GM21723 (cell line): ENCODE measurements around the gene AFF4.
"Not testable (repeated sequence)": the region's sequence is repeated elsewhere in the genome, so short reads cannot be mapped to it uniquely, and the experiment has no call there.

Experiments used
- ATAC-seq: cut with Tn5 transposase; IDR thresholded peaks from one replicate; pipeline ENCODE4 v1.9.1; 2021; ENCODE audit warnings: mild to moderate bottlenecking, moderate library complexity; ENCODE audit not compliant: unreplicated experiment

AFF4 gene

DNA sequence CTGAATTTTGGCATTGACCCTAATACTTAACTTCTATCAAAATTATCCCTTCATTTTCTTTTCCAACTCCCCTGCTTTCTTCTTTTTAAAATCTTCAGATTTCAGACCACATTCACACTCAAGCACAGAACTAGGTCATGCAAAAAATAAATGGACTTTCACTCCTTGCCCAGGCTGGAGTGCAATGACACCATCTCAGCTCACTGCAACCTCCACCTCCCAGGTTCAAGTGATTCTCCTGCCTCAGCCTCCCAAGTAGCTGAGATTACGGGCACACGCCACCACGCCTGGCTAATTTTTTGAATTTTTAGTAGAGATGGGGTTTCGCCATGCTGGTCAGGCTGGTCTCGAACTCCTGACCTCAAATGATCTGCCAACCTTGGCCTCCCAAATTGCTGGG lies 108.4 kb downstream of the AFF4 start:
- not testable (repeated sequence) for ATAC-seq

DNA sequence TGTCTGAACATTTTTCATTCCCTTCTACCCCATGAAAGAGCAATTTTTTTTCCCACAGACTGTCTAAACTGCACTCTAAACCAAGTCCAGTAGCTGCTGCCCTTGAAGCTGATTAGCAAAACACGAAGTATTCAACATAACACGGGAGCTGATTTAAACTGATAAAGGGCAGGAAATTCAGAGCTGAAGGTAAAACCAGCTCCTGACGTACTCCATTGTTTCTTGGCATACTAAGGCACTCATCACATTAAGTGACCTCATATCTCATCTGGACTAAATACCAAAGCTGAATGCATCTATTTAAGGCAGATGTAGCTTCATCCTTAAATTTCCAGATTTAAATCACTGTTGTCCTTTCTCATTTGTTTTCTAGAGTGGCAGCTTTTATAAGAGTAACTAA lies 109.1 kb downstream of the AFF4 start:
- ATAC-seq, result no peak

DNA sequence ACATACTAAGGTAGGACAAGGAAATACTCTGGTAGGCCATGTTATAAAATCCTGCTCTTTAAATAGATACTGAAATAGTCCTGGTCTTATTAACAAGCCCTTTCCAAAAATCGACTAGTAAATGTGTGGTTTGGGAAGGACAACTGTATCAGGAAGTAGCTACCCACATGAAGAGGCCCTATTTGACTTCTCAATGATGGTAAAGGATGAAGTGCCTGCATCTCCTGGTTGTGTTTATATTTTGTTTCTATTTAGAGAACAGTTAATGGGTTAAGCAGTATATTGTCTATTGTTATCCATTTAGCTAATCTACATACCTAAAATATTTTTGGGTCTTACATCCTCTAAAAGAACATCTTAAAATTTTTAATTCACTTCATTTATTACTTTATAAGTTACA lies 109.6 kb downstream of the AFF4 start:
- ATAC-seq, result no peak

DNA sequence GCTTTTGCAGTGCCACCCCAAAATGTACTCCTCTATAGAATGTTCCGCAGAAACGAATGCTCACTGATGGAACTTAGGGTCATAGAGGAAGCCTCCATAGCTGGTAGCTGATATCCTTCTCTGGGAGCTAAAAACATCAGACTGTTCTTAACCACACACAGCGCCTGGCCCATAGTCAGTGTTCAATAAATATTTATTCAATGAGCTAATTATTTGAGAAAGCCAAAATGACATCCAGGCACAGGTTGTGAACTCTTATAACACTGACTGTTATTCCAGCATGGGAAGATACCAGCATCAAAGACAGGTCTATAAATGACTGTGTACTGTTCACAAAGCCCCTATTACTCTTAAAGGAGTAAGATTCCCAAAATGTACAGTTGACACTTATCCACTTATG lies 110.1 kb downstream of the AFF4 start:
- ATAC-seq, result no peak

DNA sequence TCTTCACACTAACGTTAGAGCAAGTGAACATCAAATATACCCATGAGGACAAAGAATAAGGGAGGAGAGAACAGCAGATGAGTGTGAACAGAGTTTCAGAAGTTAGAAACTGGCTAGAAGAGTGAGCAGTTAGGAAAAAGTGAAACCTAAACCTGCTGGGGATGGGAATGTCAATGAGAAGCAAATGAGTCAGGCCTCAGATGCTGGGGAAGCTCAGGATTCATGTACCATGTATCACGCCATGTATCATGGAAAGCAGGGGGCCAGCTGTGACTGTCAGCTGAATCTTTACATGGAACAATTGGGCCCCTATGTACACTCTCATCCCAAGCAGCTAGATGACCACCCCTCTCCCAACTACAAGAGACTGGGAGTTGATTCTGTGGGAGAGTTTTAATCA lies 113.4 kb downstream of the AFF4 start:
- no peak for ATAC-seq

DNA sequence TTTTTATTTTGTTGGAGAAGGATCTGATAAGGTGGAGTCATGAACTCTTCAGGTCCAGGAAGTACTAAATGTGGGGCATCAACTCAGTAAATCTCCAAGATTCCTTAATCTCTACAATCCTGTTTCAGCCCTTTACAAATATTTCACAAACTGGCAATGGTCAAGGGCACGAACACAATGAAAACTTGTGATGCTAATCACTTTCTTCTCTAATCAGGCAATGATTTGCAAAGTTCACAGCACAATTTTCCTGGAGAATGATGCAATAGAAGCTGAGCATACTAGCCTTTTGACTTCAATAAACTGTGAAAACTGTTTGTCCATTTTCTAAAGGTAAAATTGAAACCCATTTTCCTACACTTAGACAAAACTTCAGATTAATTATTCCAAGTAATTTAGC lies 114.1 kb downstream of the AFF4 start:
- ATAC-seq, result no peak

DNA sequence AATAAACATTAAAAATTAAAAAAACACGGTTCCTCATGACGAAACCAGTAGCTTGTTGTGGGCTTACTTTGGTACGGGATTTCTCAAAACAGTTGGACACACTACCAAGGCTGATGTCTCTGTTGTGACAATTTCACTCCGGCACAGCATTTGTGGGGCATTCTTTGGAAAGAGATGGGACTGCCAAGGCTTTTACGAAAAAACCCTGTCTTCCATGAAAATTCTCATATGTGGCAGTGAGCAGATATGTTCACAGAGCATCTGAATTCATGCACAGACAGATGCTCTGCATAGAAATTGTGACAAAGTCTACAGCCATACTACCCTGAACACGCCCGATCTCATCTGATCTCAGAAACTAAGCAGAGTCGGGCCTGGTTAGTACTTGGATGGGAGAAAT lies 115.2 kb downstream of the AFF4 start:
- no peak for ATAC-seq

DNA sequence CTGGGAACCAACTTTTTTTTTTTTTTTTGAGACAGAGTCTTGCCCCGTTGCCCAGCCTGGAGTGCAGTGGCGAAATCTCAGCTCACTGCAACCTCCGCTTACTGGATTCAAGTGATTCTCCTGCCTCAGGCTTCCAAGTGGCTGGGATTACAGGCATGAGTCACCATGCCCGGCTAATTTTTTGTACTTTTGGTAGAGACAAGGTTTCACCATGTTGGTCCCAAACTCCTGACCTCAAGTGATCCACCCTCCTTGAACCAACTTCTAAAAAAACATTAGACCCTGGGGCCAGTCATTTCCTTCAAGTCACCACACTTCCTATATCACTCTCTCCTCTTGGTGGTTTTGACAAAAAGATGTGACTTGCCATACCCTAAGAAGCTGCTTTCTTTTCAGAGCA lies 122.1 kb downstream of the AFF4 start:
- ATAC-seq, result no peak

DNA sequence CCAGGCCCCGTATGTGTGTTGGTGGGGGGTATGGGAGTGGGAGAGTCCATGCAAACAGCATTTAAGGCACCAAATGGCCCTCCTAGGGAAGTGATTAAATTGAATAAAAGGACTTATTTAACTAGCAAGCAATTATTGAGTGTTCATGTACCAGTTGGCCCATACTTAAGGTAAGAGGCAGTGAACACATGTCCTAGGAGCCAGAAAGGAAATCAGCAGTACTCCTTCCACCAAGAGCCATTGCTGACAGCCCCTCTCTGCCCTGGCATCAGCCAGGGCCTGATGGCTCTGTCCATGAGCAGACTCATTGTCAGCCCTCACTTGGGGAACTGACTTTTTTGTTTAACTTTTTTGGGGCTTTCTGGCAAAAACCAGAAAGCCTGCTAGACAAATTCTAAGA lies 122.5 kb downstream of the AFF4 start:
- ATAC-seq, result no peak

DNA sequence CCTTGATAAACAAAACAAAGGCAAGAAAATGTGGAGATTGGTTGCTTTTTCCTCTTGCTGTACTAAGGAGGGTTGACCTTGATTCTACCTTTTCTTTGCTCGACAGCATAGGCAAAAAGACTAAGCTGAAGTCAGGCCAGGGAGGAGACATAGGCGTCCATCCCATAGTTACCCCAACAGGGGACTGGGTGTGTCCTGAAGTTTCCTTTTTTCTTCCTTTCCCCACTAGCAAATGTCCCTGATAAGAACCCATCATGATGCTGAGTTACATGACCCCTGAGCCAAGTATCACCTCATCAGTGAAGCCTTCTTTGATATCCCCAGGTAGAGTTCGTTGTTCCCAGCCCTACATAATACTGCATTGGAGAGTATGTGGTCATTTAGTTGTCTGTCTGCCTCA lies 123.1 kb downstream of the AFF4 start:
- no peak for ATAC-seq

DNA sequence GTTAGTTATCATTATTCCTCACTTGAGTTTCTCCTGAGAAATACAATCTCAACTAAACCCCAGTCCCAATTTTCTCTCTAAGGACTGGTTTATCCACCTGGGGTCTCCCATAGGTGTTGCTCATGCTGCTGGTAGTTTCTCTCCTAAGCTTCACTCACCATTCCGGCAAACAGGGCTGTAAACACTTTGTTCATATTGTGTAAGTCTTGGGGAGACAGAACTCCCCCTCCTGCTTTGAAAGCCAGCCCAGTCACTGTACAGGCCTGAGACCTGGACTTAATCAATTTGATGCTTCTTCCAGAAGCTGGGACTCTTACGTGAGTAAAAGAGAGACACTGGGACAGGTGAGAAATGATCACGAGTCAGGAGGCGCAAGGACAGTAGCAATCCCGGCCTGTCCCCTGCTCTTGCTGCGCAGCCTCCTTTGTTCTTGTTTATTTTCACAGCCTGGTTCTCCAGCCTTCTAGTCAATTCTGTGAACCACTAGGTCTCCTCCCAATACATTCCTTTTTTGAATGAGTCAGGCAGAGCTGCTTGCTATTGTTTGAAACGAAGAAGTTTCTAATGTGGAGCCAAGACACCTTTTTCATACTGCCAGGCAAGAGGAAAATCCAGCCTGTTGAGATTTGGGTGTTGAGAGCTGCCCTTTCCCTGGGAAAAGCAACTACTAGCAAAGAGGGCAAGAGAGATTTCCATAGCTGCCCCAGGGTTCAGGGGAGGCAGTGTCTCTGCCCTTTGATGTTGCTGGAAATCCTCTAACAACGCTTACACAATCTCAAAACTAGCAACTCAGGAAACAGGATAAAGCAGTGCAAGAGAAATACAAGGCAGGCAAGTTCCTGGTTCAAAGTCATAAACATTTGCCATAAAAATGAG lies 123.8 kb downstream of the AFF4 start:
- no peak for ATAC-seq

DNA sequence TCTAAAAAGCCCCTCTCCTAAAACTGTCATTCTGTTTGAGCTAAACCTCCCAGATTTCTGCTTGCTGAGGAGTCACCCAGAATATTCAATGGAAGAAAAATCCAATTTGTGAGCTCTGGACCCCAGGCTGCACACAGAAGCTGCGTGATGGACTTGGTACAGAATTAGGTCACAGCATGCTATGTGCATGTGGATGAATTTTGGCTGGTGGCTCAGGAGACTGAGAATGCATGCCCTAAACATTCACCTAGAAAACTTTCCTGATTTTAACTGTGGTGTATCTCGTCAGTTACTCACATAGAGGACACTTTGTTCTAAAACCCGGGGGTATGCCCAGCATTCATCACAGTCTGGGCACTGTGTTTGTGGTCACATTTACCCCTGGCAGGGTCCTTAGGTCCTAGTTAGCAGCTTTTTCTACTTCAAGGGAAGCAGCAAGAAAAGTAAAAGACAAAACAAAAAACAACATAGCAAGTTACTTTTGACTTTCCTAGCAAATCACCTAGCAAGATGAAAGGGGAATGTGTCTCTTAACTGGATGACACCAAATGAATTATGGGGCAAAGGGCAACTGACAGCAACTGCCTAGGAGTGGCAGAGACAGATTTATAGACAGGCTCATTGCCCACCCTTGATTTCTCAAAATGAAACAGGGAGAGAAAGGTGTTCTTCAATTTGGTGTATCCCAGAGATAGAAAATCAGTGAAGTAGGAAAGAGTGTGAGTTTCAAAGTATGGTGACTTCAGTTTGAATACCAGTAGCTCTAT lies 124.7 kb downstream of the AFF4 start:
- ATAC-seq, result no peak

DNA sequence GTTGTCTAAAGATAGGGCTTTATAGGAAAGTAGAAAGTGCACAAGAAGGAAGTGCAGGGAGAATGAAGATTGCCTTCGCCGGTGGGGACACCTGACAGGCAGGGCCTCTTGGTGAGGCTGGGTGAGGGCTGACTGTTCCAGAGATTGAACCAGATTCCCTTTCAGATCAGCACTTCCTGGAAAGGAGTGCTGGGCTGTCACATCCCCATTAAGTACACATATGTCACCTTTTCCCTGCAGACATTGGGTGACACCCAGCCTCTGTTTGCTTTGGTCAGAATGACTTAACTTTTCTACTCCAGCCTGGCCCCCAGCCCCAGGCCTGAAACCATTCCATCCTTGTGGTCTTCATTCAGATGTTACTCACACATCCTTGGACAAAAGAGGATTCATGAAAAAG lies 125.6 kb downstream of the AFF4 start:
- no peak for ATAC-seq

DNA sequence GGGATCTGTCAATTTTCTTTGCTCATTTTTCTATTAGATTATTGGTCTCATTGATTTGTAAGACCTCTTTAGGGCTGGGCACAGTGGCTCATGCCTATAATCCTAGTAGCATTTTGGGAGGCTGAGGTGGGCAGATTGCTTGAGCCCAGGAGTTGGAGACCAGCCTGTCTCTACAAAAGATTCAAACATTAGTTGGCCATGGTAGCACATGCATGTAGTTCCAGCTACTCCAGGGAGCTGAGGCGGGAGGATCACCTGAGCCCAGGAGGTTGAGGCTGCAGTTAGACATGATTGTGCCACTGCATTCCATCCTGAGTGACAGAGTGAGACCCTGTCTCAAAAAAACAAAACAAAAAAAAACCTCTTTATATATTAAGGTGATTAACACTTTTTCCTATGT lies 126.6 kb downstream of the AFF4 start:
- ATAC-seq, result no peak

DNA sequence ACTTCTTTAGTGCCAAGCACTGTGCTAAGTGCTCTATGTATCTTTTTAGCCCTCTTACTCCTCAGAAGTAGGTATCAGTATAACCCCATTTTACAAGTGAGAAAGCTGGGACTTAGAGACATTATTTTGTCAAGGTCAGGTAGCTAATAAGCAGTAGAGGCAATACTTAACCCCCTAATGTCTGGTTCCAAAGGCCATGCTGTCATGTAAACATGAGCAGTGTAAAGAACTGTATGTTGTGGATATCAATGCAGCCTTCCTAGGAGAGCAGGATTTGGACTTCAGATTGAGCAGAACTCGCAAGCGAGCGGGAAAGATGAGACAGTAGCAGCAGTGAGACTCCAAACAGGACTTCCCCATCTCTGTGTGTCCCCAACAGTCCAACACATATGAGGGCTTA lies 129.4 kb downstream of the AFF4 start:
- no peak for ATAC-seq

DNA sequence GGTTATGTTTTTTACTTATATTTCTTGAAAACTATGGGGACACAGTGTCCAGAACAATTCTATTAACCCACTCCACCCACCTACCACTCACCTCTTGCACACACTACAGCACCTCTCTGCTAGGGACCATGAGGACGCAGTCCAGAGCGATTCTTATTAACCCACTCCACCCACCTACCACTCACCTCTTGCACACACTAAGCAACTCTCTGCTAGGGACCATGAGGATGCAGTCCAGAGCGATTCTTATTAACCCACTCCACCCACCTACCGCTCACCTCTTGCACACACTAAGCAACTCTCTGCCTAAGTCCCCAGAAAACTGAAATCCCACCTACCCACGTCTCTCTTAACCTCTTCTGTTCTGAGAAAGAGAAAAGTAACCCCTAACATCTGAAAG lies 130.8 kb downstream of the AFF4 start:
- no peak for ATAC-seq

DNA sequence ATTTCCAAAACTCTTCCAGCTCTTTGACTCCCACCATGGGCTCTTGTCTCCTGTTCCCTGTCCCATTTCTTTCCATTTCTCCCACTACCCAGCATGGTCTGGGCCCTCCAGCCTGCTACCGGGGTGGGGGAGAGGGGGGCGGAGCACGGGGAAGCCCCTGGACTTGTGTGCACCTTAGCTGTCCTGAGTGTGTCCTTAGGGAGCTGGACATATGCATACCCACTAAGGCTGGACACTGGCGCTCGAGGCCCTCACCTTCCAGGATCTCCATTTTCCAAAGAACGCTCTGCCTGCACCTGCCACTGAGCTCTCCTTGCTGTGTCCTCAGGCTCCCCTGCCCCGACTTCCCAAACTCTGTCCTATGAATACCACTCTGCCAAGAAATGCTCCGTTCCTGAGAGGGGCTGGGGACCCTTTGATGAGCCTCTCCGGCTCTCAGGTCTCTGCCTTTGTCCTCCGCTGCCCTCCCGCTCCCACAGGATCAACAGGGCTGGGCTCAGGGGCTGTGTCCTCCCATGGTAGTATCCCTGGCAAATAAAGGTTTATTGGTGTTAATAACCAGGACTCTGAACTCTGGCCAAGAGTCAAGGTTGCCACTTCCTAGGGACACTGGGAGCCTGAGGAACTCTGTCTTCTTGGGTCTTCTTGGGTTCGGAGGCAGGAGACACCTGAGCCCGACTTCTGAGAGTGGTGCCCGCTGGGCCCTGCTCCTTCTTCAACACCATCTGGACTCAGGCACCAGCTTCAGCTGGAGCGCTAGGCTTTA lies 132.2 kb downstream of the AFF4 start:
- ATAC-seq, result no peak

DNA sequence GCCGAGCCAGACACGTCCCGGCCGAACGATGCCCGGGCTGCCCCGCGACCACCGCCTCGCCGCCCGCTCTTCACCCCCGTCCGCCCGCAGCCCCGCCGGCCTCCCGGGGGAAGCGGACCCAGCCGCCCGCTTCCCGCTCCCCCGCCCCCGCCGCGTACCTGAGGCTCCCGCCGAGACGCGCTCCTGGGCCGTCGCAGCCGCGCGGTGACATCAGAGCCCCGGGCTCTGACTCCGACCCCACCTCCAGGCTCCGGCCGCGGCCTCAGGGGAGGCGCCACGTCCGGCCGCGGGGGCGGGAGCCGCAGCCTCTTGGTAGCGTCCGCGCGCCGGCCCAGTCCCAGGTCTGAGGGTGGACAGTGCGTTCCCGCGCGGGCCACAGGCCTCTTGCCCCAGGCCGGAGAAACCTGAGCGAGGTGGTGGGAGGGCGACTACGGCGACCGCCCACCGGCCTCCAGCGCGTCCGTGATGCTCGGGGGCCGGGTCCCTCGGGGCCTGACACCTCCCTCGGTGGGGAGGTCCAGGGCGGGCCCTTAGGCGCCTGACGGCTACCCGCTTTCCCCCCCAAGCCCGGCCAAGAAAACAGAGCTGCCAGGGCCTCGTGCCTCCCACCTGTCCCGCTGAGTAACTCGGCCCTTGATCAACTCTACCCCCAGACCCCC lies 132.9 kb downstream of the AFF4 start, which contains the start of gene SHROOM1:
SHROOM1 (minus strand) TSS at position 212 of the 659 bp plus-strand sequence. CDS start 4,507 bp downstream, outside the sequence.
- ATAC-seq, result peak; percentile 68

DNA sequence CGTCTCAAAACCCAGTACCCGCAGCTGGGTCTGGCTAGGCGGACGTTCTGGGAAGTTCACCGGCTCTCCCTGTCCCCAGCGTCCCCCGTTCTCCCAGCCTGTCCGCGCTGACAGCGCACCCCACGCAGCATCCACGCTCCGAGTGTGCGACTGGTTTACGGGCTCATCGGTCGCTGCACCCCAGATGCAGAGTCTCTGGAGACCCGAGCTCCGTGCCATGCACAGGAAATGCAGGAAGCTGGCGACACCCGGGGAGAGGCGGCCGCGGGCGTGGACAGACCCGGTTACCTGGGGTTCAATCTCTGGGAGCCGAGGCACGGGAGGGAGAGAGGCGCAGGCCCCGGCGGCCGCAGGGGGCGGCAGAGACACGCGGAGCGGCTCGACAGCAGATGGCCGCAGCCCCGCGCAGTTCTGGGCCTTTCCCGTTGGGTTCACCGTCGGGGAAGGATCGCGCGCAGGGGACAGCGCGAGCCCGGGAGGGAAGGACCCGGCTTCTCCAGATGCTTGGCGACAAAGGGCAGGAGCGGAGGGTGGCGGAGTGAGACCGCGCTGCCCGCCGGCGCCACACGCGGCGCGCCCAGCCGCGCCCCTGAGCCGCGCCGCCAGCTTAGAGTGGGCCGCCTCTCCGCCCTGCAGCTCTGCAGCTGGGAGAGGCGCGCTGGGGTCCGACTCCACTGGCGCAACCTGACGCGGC lies 133.5 kb downstream of the AFF4 start:
- peak; percentile 86 for ATAC-seq

DNA sequence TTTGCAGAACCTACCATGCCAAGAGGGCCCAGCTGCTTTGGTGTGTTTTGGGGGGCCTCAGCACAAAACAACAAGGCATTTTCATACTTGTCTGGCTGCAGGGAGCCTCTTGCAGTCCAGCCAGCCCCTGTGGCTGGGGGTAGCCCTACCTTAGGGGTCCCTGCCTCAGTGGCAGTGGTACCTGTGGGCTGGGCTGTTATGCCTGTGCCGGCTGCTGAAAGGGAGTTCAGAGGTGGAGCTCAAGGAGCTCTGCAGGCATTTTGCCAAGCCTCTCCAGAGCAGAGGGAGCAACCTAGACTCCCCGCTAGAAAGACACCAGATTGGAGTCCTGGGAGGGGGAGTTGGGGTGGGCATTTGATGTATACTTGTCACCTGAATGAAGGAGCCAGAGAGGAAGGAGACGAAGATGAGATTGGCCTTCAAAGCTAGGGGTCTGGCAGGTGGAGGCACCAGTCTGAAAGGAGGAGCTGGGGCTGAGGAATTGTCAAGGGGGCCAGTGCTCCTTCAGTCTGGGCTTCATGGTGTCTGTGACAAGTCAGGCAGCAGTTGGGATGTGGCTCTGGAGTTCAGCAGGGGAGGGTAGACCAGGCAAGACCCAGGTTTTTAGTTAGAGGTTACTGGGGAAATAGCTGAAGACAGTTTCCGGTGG lies 134.5 kb downstream of the AFF4 start:
- no peak for ATAC-seq
